ENCODE measurements around the gene CFAP47. TPM values are rescaled to one million over a fixed set of nuclear protein-coding genes. Genes with fewer than 3 reads are reported as not detected.

CFAP47 gene
- total and polyA plus RNA-seq, 9 of the 15 experiments (the other 6 are each of a cell fraction or from before 2014, with no cell fraction given) = 0.06 to 0.29 (median 0.13) TPM

- no peaks in the 10 kb centered on the region for H3K9me3 ChIP-seq (replicated peaks; ENCODE audit: control insufficient read depth, insufficient read depth, low read depth, low read length)
- H3K27ac ChIP-seq (ENCODE audit: extremely low read depth, low read depth, low read length) = no peak overlapping the region
- no peak for TF ChIP-seq BCL6 (CRISPR knock-in tag; IDR thresholded peaks at IDR 0.05)
- TF ChIP-seq KAT7 (CRISPR knock-in tag; IDR thresholded peaks at IDR 0.05; ENCODE audit: borderline replicate concordance) = no peak
- no peak for TF ChIP-seq ZNF518B (CRISPR knock-in tag; IDR thresholded peaks at IDR 0.05)
- TF ChIP-seq ZNF740 (CRISPR knock-in tag; IDR thresholded peaks at IDR 0.05) = no peak
- no peak for TF ChIP-seq ZNF740 (tag; IDR thresholded peaks at IDR 0.05)
- TF ChIP-seq DNMT1 (IDR thresholded peaks at IDR 0.05) = no peak
- no peak for TF ChIP-seq SRSF1 (IDR thresholded peaks at IDR 0.05; ENCODE audit: low read depth, low read length)
- TF ChIP-seq ZNF253 (CRISPR knock-in tag; conservative IDR thresholded peaks at IDR 0.05) = no peak
- ChIA-PET CTCF (ENCODE audit: low intra/inter-chr PET ratio) (no interaction called here), POLR2A (no interaction called here)
- H3K4me1 ChIP-seq (replicated peaks in 1 of 2; ENCODE audit: control insufficient read depth in 2 of 2, insufficient read depth in 2 of 2, low read length in 2 of 2) = no peaks in the 10 kb centered on the region
- H3K27me3 ChIP-seq (ENCODE audit: control insufficient read depth in 2 of 2, insufficient read depth in 2 of 2, low read length in 2 of 2) = no peaks in the 10 kb centered on the region
- 0% methylated on average over 3 of the region's 3 CpGs for WGBS (ENCODE audit: insufficient coverage, low coverage, missing lambda C conversion rate)
- intact Hi-C loops (cut with micrococcal nuclease) (no loop called here), in situ Hi-C loops (cut with MboI) (no loop called here)
- ATAC-seq (no peak), DNase-seq (ENCODE audit: extremely low read depth in 1 of 4, low spot score in 3 of 4) (no peak), FAIRE-seq (no peak)
- no peak overlapping the region for H2AFZ ChIP-seq (ENCODE audit: low read depth, low read length)
- H3K4me3 ChIP-seq = no peak overlapping the region
- no peak overlapping the region for H3K9ac ChIP-seq (ENCODE audit: insufficient read depth in 1 of 2, low read depth in 2 of 2, low read length in 2 of 2)
- no peaks in the 10 kb centered on the region for H3K9me1 ChIP-seq (ENCODE audit: control insufficient read depth, insufficient read depth, low read length)
- H3K36me3 ChIP-seq (ENCODE audit: control insufficient read depth, insufficient read depth, low read length) = no peaks in the 10 kb centered on the region
- no peak overlapping the region for H3K4me2 ChIP-seq (ENCODE audit: insufficient read depth, low read length)
- no peaks in the 10 kb centered on the region for H3K79me2 ChIP-seq (ENCODE audit: control insufficient read depth, insufficient read depth, low read length)
- H4K20me1 ChIP-seq (replicated peaks; ENCODE audit: control insufficient read depth, insufficient read depth, low read length) = no peaks in the 10 kb centered on the region
- BruUV-seq (replicated peaks) = no TSS peak
Observed at GRCh38 chrX:36314303-36314702, 394.8 kb downstream of the CFAP47 start.

All from K562 (cell line).